Measurements from ENCODE around the gene NUTM2D.
"Not testable (repeated sequence)": the region's sequence is repeated elsewhere in the genome, so short reads cannot be mapped to it uniquely, and the experiment has no call there.

NUTM2D gene

GRCh38 chr10:87384283-87384682 is 26.7 kb downstream of the NUTM2D start:
- H3K4me1 ChIP-seq (ENCODE audit: insufficient read depth, low read length); H3K27me3 ChIP-seq (ENCODE audit: insufficient read depth, low read length); H3K9me3 ChIP-seq (ENCODE audit: insufficient read depth, low read depth, low read length); H3K36me3 ChIP-seq (ENCODE audit: insufficient read depth, low read depth, low read length); H3K27ac ChIP-seq (ENCODE audit: low read length); H3K9ac ChIP-seq (ENCODE audit: low read depth, low read length); H3K4me3 ChIP-seq (ENCODE audit: low read length): not testable (repeated sequence)

- not testable (repeated sequence) for H3K27ac ChIP-seq (ENCODE audit: low read length); H3K4me3 ChIP-seq (ENCODE audit: low read length); H3K9me3 ChIP-seq (ENCODE audit: insufficient read depth, low read depth, low read length); H3K27me3 ChIP-seq (ENCODE audit: insufficient read depth, low read length); H3K4me1 ChIP-seq (ENCODE audit: insufficient read depth, low read length); H3K9ac ChIP-seq (ENCODE audit: low read depth, low read length); H3K36me3 ChIP-seq (ENCODE audit: insufficient read depth, low read depth, low read length)
These were observed 28.3 kb downstream of the NUTM2D start for GRCh38 chr10:87385762-87386360.

GRCh38 chr10:87391360-87391759 is 33.8 kb downstream of the NUTM2D start:
- H3K9me3 ChIP-seq (ENCODE audit: insufficient read depth, low read depth, low read length); H3K4me1 ChIP-seq (ENCODE audit: insufficient read depth, low read length); H3K27me3 ChIP-seq (ENCODE audit: insufficient read depth, low read length): not testable (repeated sequence)

GRCh38 chr10:87396206-87396605 is 38.7 kb downstream of the NUTM2D start:
- H3K4me3 ChIP-seq (ENCODE audit: low read length); H3K9me3 ChIP-seq (ENCODE audit: insufficient read depth, low read depth, low read length); H3K9ac ChIP-seq (ENCODE audit: low read depth, low read length); H3K36me3 ChIP-seq (ENCODE audit: insufficient read depth, low read depth, low read length); H3K27me3 ChIP-seq (ENCODE audit: insufficient read depth, low read length); H3K27ac ChIP-seq (ENCODE audit: low read length); H3K4me1 ChIP-seq (ENCODE audit: insufficient read depth, low read length): not testable (repeated sequence)

More at GRCh38 chr10:87391360-87391759, 33.8 kb downstream of the NUTM2D start:
- not testable (repeated sequence) for H3K9ac ChIP-seq (ENCODE audit: low read depth, low read length); H3K4me3 ChIP-seq (ENCODE audit: low read length); H3K36me3 ChIP-seq (ENCODE audit: insufficient read depth, low read depth, low read length); H3K27ac ChIP-seq (ENCODE audit: low read length)

- not testable (repeated sequence) for H3K27ac ChIP-seq (ENCODE audit: low read length); H3K4me1 ChIP-seq (ENCODE audit: insufficient read depth, low read length); H3K4me3 ChIP-seq (ENCODE audit: low read length); H3K27me3 ChIP-seq (ENCODE audit: insufficient read depth, low read length); H3K36me3 ChIP-seq (ENCODE audit: insufficient read depth, low read depth, low read length); H3K9me3 ChIP-seq (ENCODE audit: insufficient read depth, low read depth, low read length); H3K9ac ChIP-seq (ENCODE audit: low read depth, low read length)
These were observed 40.9 kb downstream of the NUTM2D start for GRCh38 chr10:87398436-87398835.

- H3K4me1 ChIP-seq (ENCODE audit: insufficient read depth, low read length); H3K9ac ChIP-seq (ENCODE audit: low read depth, low read length); H3K4me3 ChIP-seq (ENCODE audit: low read length); H3K27me3 ChIP-seq (ENCODE audit: insufficient read depth, low read length); H3K36me3 ChIP-seq (ENCODE audit: insufficient read depth, low read depth, low read length); H3K27ac ChIP-seq (ENCODE audit: low read length); H3K9me3 ChIP-seq (ENCODE audit: insufficient read depth, low read depth, low read length): not testable (repeated sequence)
These were observed 50.2 kb downstream of the NUTM2D start for GRCh38 chr10:87407516-87408467.

GRCh38 chr10:87413921-87414320 is 56.4 kb downstream of the NUTM2D start:
- H3K27me3 ChIP-seq (ENCODE audit: insufficient read depth, low read length); H3K4me1 ChIP-seq (ENCODE audit: insufficient read depth, low read length); H3K36me3 ChIP-seq (ENCODE audit: insufficient read depth, low read depth, low read length); H3K9me3 ChIP-seq (ENCODE audit: insufficient read depth, low read depth, low read length); H3K9ac ChIP-seq (ENCODE audit: low read depth, low read length); H3K4me3 ChIP-seq (ENCODE audit: low read length); H3K27ac ChIP-seq (ENCODE audit: low read length): not testable (repeated sequence)
